ENCODE results near the gene ZSWIM6.

The ZSWIM6 gene

DNA sequence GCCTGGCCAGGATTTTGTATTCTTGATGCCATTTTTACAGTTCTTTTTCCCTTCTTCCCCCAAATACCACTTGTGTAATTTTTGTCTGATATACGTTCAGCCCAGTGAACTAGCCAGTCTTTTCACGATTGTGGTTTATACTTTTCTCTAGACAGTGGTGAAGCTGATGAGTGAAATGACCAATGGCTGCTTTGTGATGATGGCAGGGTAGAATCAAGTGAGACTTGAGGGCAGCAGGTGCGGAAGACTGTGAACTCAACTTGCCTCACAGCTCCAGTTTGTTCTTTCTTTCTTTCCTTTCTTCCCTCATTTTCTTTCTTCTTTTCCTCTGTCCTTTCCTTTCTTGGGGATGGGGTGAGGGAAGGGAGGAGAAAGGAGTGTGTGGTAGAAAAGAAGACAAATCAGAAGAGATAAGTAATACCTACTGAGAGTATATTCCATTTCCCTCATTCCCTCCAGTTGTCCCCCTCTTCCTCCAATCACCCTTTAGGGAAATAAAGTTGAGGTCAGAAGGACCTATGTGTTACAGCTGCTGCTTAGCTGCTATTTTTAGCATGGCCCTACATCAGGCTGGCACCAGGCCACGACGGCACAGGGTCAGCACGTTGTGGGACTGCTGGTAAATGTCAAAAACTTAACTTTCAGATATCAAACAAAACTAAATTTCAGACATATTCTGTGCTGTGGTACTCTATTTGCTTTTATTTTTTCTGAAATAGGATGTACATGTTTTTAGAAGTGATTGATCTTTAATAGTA is 12.3 kb downstream of the ZSWIM6 start:
- Histone ChIP-seq H3K36me3 (ENCODE audit: control insufficient read depth, insufficient read depth, low read length) (no peaks in the 10 kb centered on the region), H3K27me3 (replicated peaks; ENCODE audit: control insufficient read depth, insufficient read depth, low read length) (no peaks in the 10 kb centered on the region; the same call in 1 of the 2 replicates), H3K4me3 (replicated peaks; ENCODE audit: low read depth, low read length) (no peak overlapping the region)
- no peak for DNase-seq (ENCODE audit: extremely low read depth, insufficient read length)
- TF ChIP-seq, protein P1, sequence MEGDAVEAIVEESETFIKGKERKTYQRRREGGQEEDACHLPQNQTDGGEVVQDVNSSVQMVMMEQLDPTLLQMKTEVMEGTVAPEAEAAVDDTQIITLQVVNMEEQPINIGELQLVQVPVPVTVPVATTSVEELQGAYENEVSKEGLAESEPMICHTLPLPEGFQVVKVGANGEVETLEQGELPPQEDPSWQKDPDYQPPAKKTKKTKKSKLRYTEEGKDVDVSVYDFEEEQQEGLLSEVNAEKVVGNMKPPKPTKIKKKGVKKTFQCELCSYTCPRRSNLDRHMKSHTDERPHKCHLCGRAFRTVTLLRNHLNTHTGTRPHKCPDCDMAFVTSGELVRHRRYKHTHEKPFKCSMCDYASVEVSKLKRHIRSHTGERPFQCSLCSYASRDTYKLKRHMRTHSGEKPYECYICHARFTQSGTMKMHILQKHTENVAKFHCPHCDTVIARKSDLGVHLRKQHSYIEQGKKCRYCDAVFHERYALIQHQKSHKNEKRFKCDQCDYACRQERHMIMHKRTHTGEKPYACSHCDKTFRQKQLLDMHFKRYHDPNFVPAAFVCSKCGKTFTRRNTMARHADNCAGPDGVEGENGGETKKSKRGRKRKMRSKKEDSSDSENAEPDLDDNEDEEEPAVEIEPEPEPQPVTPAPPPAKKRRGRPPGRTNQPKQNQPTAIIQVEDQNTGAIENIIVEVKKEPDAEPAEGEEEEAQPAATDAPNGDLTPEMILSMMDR (IDR thresholded peaks at IDR 0.05; ENCODE audit: insufficient read depth, low read length, poor library complexity, severe bottlenecking) = no peak

- TF ChIP-seq, protein P1 (IDR thresholded peaks at IDR 0.05; ENCODE audit: insufficient read depth, low read length, poor library complexity, severe bottlenecking) = no peak
- DNase-seq (ENCODE audit: extremely low read depth, insufficient read length) = no peak
- Histone ChIP-seq H3K36me3 (ENCODE audit: control insufficient read depth, insufficient read depth, low read length) (no peaks in the 10 kb centered on the region), H3K27me3 (replicated peaks; ENCODE audit: control insufficient read depth, insufficient read depth, low read length) (no peaks in the 10 kb centered on the region; the same call in 1 of the 2 replicates), H3K4me3 (replicated peaks; ENCODE audit: low read depth, low read length) (no peak overlapping the region)
Measured at GRCh38 chr5:61346511-61346910, 14.5 kb downstream of the ZSWIM6 start.

- H3K36me3 ChIP-seq (ENCODE audit: control insufficient read depth, insufficient read depth, low read length) = no peaks in the 10 kb centered on the region
- no peaks in the 10 kb centered on the region; the same call in none of the 2 replicates for H3K27me3 ChIP-seq (replicated peaks; ENCODE audit: control insufficient read depth, insufficient read depth, low read length)
- no peak for DNase-seq (ENCODE audit: extremely low read depth, insufficient read length)
- no peak overlapping the region for H3K4me3 ChIP-seq (replicated peaks; ENCODE audit: low read depth, low read length)
- TF ChIP-seq, protein P1 (IDR thresholded peaks at IDR 0.05; ENCODE audit: insufficient read depth, low read length, poor library complexity, severe bottlenecking) = no peak
Measured at GRCh38 chr5:61347080-61347479, 15.0 kb downstream of the ZSWIM6 start.

- Histone ChIP-seq H3K36me3 (ENCODE audit: control insufficient read depth, insufficient read depth, low read length) (no peaks in the 10 kb centered on the region), H3K27me3 (replicated peaks; ENCODE audit: control insufficient read depth, insufficient read depth, low read length) (no peaks in the 10 kb centered on the region; the same call in none of the 2 replicates), H3K4me3 (replicated peaks; ENCODE audit: low read depth, low read length) (no peak overlapping the region)
- TF ChIP-seq, protein P1 (IDR thresholded peaks at IDR 0.05; ENCODE audit: insufficient read depth, low read length, poor library complexity, severe bottlenecking) = no peak
- no peak for DNase-seq (ENCODE audit: extremely low read depth, insufficient read length)
Measured at GRCh38 chr5:61348447-61348846, 16.4 kb downstream of the ZSWIM6 start.

DNA sequence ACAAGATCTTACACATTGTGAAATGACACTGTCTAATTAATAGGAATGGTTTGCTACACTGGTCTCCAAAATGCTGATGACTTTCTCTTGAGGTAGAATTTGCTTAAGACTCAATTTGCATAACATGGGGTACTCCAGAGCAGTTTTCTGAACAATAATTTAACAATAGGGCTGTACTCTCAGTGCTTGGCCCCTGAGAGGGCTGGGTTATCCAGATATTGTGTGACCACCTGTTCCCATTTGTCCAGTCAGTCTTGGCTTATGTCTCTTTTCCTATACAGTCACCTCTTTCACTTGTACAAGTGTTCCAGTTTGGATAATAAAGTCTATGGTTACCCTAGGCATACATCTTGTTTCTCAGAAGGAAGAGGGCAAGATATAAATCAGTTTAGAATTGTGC is 17.9 kb downstream of the ZSWIM6 start:
- Histone ChIP-seq H3K27me3 (replicated peaks; ENCODE audit: control insufficient read depth, insufficient read depth, low read length) (no peaks in the 10 kb centered on the region; the same call in 1 of the 2 replicates), H3K4me3 (replicated peaks; ENCODE audit: low read depth, low read length) (no peak overlapping the region), H3K36me3 (ENCODE audit: control insufficient read depth, insufficient read depth, low read length) (no peaks in the 10 kb centered on the region)
- DNase-seq (ENCODE audit: extremely low read depth, insufficient read length) = no peak
- TF ChIP-seq, protein P1 (IDR thresholded peaks at IDR 0.05; ENCODE audit: insufficient read depth, low read length, poor library complexity, severe bottlenecking) = no peak
